Measurements from ENCODE around the gene C4orf51.

Gene C4orf51

GRCh38 chr4:145716200-145716599 lies 36.3 kb downstream of the C4orf51 start:
- FAIRE-seq = no peak

GRCh38 chr4:145716661-145717200 lies 36.8 kb downstream of the C4orf51 start:
- FAIRE-seq = no peak

GRCh38 chr4:145719752-145720624 lies 40.0 kb downstream of the C4orf51 start:
- FAIRE-seq = no peak

GRCh38 chr4:145720656-145721055 lies 40.7 kb downstream of the C4orf51 start:
- no peak for FAIRE-seq

GRCh38 chr4:145722561-145722960 lies 42.6 kb downstream of the C4orf51 start:
- FAIRE-seq = no peak

GRCh38 chr4:145723336-145723735 lies 43.4 kb downstream of the C4orf51 start:
- FAIRE-seq = no peak

GRCh38 chr4:145730026-145730425 lies 50.1 kb downstream of the C4orf51 start:
- FAIRE-seq = no peak

GRCh38 chr4:145731028-145731427 lies 51.1 kb downstream of the C4orf51 start:
- FAIRE-seq = no peak

- no peak for FAIRE-seq
These were observed 52.3 kb downstream of the C4orf51 start for GRCh38 chr4:145732001-145732815.

GRCh38 chr4:145732895-145733880 lies 53.2 kb downstream of the C4orf51 start:
- FAIRE-seq = peak; percentile 74

- no peak for FAIRE-seq
These were observed 54.1 kb downstream of the C4orf51 start for GRCh38 chr4:145734031-145734430.

GRCh38 chr4:145734576-145735346 lies 54.8 kb downstream of the C4orf51 start:
- no peak for FAIRE-seq

- no peak for FAIRE-seq
These were observed 55.4 kb downstream of the C4orf51 start for GRCh38 chr4:145735347-145735675.

GRCh38 chr4:145735827-145736226 lies 55.9 kb downstream of the C4orf51 start:
- FAIRE-seq = no peak

- FAIRE-seq = no peak
These were observed 56.4 kb downstream of the C4orf51 start for GRCh38 chr4:145736241-145736831.

GRCh38 chr4:145739845-145740244 lies 59.9 kb downstream of the C4orf51 start:
- no peak for FAIRE-seq

GRCh38 chr4:145740806-145741205 lies 60.9 kb downstream of the C4orf51 start:
- no peak for FAIRE-seq

GRCh38 chr4:145743641-145744040 lies 63.7 kb downstream of the C4orf51 start:
- FAIRE-seq = no peak

GRCh38 chr4:145755802-145756201 lies 75.9 kb downstream of the C4orf51 start:
- no peak for FAIRE-seq

GRCh38 chr4:145756244-145756643 lies 76.3 kb downstream of the C4orf51 start:
- no peak for FAIRE-seq

GRCh38 chr4:145757188-145757587 lies 77.2 kb downstream of the C4orf51 start:
- FAIRE-seq = no peak

Measured in endometrium (tissue), 2 donors.